Measurements from ENCODE around the gene CDC14A. TPM values are rescaled to one million over a fixed set of nuclear protein-coding genes. Genes with fewer than 3 reads are reported as not detected.

The CDC14A gene
- total and polyA plus RNA-seq, 12 donors, result 0.85 to 19.2 (median 4.1) TPM

GRCh38 chr1:100496896-100497295, 144.6 kb downstream of the CDC14A start:
- Histone ChIP-seq H3K27me3 (no peaks in the 10 kb centered on the region), H3K4me3 (no peak overlapping the region), H3K9me3 (replicated peaks in 1 of 3) (no peaks in the 10 kb centered on the region), H3K4me1 (replicated peaks in 1 of 2) (no peaks in the 10 kb centered on the region), H3K36me3 (replicated peaks in 1 of 2) (no peaks in the 10 kb centered on the region), H3K27ac (no peak overlapping the region)
- intact Hi-C loops (cut with DNase I), result no loop called here
- TF ChIP-seq CTCF (IDR thresholded peaks at IDR 0.05), result no peak
- no peak for TF ChIP-seq POLR2A (IDR thresholded peaks at IDR 0.05)
- 95 to 100% (median 96%) methylated on average over 2 of the region's 2 CpGs for WGBS, 4 donors
- DNase-seq, result no peak

GRCh38 chr1:100497796-100498195, 145.5 kb downstream of the CDC14A start:
- Histone ChIP-seq H3K27me3 (no peaks in the 10 kb centered on the region), H3K36me3 (replicated peaks in 1 of 2) (no peaks in the 10 kb centered on the region), H3K4me1 (replicated peaks in 1 of 2) (no peaks in the 10 kb centered on the region), H3K27ac (no peak overlapping the region), H3K9me3 (replicated peaks in 1 of 3) (no peaks in the 10 kb centered on the region), H3K4me3 (no peak overlapping the region)
- no peak for TF ChIP-seq POLR2A (IDR thresholded peaks at IDR 0.05)
- TF ChIP-seq CTCF (IDR thresholded peaks at IDR 0.05), result no peak
- DNase-seq, result no peak
- WGBS, 4 donors, result 90 to 93% (median 92%) methylated on average over 4 of the region's 4 CpGs
- intact Hi-C loops (cut with DNase I), result no loop called here

- Histone ChIP-seq H3K4me3 (no peak overlapping the region), H3K9me3 (replicated peaks in 1 of 3) (no peaks in the 10 kb centered on the region), H3K36me3 (replicated peaks in 1 of 2) (no peaks in the 10 kb centered on the region), H3K4me1 (replicated peaks in 1 of 2) (no peaks in the 10 kb centered on the region), H3K27ac (no peak overlapping the region), H3K27me3 (no peaks in the 10 kb centered on the region)
- TF ChIP-seq POLR2A (IDR thresholded peaks at IDR 0.05) (no peak), CTCF (IDR thresholded peaks at IDR 0.05) (no peak)
- no peak for DNase-seq
- intact Hi-C loops (cut with DNase I), result no loop called here
- WGBS, 4 donors, result 92 to 95% (median 95%) methylated on average over 11 of the region's 11 CpGs
These were observed 147.0 kb downstream of the CDC14A start for GRCh38 chr1:100499194-100499811.

- no peak overlapping the region for H3K27ac ChIP-seq
- TF ChIP-seq POLR2A (IDR thresholded peaks at IDR 0.05), result no peak
- no peak for TF ChIP-seq CTCF (IDR thresholded peaks at IDR 0.05)
- no peak for DNase-seq
- WGBS, 4 donors, result 75 to 87% (median 86%) methylated on average over 3 of the region's 3 CpGs
- H3K4me1 ChIP-seq (replicated peaks in 1 of 2), result no peaks in the 10 kb centered on the region
- no peaks in the 10 kb centered on the region for H3K27me3 ChIP-seq
- no peaks in the 10 kb centered on the region for H3K36me3 ChIP-seq (replicated peaks in 1 of 2)
- intact Hi-C loops (cut with DNase I), result no loop called here
- H3K9me3 ChIP-seq (replicated peaks in 1 of 3), result no peaks in the 10 kb centered on the region
- no peak overlapping the region for H3K4me3 ChIP-seq
These were observed 149.9 kb downstream of the CDC14A start for GRCh38 chr1:100502052-100502792.

All from adrenal gland (tissue), 12 donors.